K562 (cell line): ENCODE data around the gene PTGR1. TPM values are rescaled to one million over a fixed set of nuclear protein-coding genes. Genes with fewer than 3 reads are reported as not detected.
A peak's percentile ranks its signal among the peaks of the same experiment; 100 is the strongest.

Source experiments
- ATAC-seq: fragments of 200-7000 bp; cut with Tn5 transposase; 3 replicates; pipeline ENCODE4 v1.9.1; 2020; ENCODE audit warnings: moderate library complexity
- BruUV-seq: library from RNA; stranded (reverse); fragments of 400-500 nt; replicated peaks from 2 replicates; lab custom pipeline; 2021; lab: Mats Ljungman, UMichigan
- CTCF ChIA-PET: fragments of 300-600 bp; formaldehyde crosslinking; extraction: SDS; loops from one replicate; lab custom pipeline; 2021; ENCODE audit warnings: low intra/inter-chr PET ratio; lab: Yijun Ruan, JAX
- POLR2A ChIA-PET: fragments of 300-600, 350-650 bp; sonication (Branson Sonifier 250); formaldehyde crosslinking; extraction: SDS; loops from one replicate; lab custom pipeline; 2021; ENCODE audit warnings: antibody characterized with exemption, inconsistent platforms; lab: Yijun Ruan, JAX
- DNase-seq, 4 experiments: peaks; one replicate each; pipeline versions ENCODE4 v3.0.0 to v3.0.0-alpha.2; 2011 to 2018; ENCODE audit warnings: low spot score in 3 of 4, mixed read lengths in 3 of 4; ENCODE audit errors: extremely low read depth in 1 of 4
- FAIRE-seq: peaks from 2 replicates; lab custom pipeline; 2011; peaks lifted over from hg19 to GRCh38; lab: Jason Lieb, UNC
- H2AFZ ChIP-seq: 2 replicates; pipeline ENCODE4 v1.6.0; 2011; ENCODE audit warnings: low read depth, low read length, control low read depth, inconsistent platforms
- H3K27ac ChIP-seq: fragments of 200-600 bp; 3 replicates; pipeline ENCODE4 v1.8.0; 2011; ENCODE audit warnings: low read depth, mild to moderate bottlenecking, control low read depth, inconsistent platforms, low read length, moderate library complexity, mixed read lengths; ENCODE audit errors: extremely low read depth
- H3K27me3 ChIP-seq, 2 experiments: fragments of 300-600 bp in 1 of 2; 2 replicates in 1 of 2; 3 replicates in 1 of 2; pipeline versions ENCODE4 v1.6.0 to v1.8.0; 2011; ENCODE audit warnings: inconsistent platforms in 2 of 2, low read length in 2 of 2, mild to moderate bottlenecking in 1 of 2, mixed read lengths in 1 of 2, moderate library complexity in 1 of 2; ENCODE audit not compliant: control insufficient read depth in 2 of 2, insufficient read depth in 2 of 2
- H3K36me3 ChIP-seq: fragments of 300-600 bp; 3 replicates; pipeline ENCODE4 v1.8.0; 2011; ENCODE audit warnings: mild to moderate bottlenecking, low read length, inconsistent platforms; ENCODE audit not compliant: control insufficient read depth, insufficient read depth
- H3K4me1 ChIP-seq, 2 experiments: fragments of 200-600 bp in 1 of 2; replicated peaks in 1 of 2; 2 replicates in 1 of 2; 3 replicates in 1 of 2; pipeline versions ENCODE4 v1.5.1 to v1.8.0; 2011; ENCODE audit warnings: inconsistent platforms in 2 of 2, low read length in 2 of 2, mild to moderate bottlenecking in 1 of 2, mixed read lengths in 1 of 2, moderate library complexity in 1 of 2; ENCODE audit not compliant: control insufficient read depth in 2 of 2, insufficient read depth in 2 of 2
- H3K4me2 ChIP-seq: 2 replicates; pipeline ENCODE4 v1.6.1; 2011; ENCODE audit warnings: low read length, control low read depth, inconsistent platforms, mixed read lengths; ENCODE audit not compliant: insufficient read depth
- H3K4me3 ChIP-seq: fragments of 200-600 bp; sonication (generic), shearing (Covaris generic); 2 replicates; pipeline ENCODE4 v1.5.1; 2016; ENCODE audit warnings: control low read depth, inconsistent platforms
- H3K79me2 ChIP-seq: fragments of 200-600 bp; 3 replicates; pipeline ENCODE4 v1.8.0; 2011; ENCODE audit warnings: low read length, inconsistent platforms; ENCODE audit not compliant: control insufficient read depth, insufficient read depth
- H3K9ac ChIP-seq, 2 experiments: 2 replicates each; pipeline versions ENCODE4 v1.6.0 to v1.6.1; 2011; ENCODE audit warnings: low read depth in 2 of 2, low read length in 2 of 2, control low read depth in 1 of 2, inconsistent platforms in 1 of 2, mild to moderate bottlenecking in 1 of 2, mixed read lengths in 1 of 2; ENCODE audit not compliant: insufficient read depth in 1 of 2
- H3K9me1 ChIP-seq: one replicate; pipeline ENCODE4 v1.6.0; 2011; ENCODE audit warnings: inconsistent platforms, mild to moderate bottlenecking, low read length, moderate library complexity; ENCODE audit not compliant: control insufficient read depth, insufficient read depth
- H3K9me3 ChIP-seq: replicated peaks from 2 replicates; pipeline ENCODE4 v1.5.1; 2011; ENCODE audit warnings: low read depth, low read length, inconsistent platforms; ENCODE audit not compliant: control insufficient read depth, insufficient read depth
- H4K20me1 ChIP-seq: replicated peaks from 2 replicates; pipeline ENCODE4 v1.6.1; 2011; ENCODE audit warnings: low read length, inconsistent platforms, mixed read lengths; ENCODE audit not compliant: control insufficient read depth, insufficient read depth
- ASH1L ChIP-seq: fragments of 450-650 bp; IDR thresholded peaks from 2 replicates; pipeline ENCODE4 v1.6.1; 2018; ENCODE audit warnings: borderline replicate concordance, mild to moderate bottlenecking, low read depth; ENCODE audit not compliant: partially characterized antibody
- BCOR ChIP-seq: fragments of 450-650 bp; IDR thresholded peaks from 2 replicates; pipeline ENCODE4 v1.6.1; 2016
- CGGBP1 ChIP-seq: fragments of 250-450 bp; sonication (Bioruptor Pico); IDR thresholded peaks from 2 replicates; pipeline ENCODE4 v1.9.0; 2021; ENCODE audit warnings: mild to moderate bottlenecking
- DLX4 ChIP-seq: fragments of 250-450 bp; sonication (Bioruptor Pico); IDR thresholded peaks from 2 replicates; pipeline ENCODE4 v1.6.1; 2021; ENCODE audit warnings: mild to moderate bottlenecking
- DMBX1 ChIP-seq: fragments of 250-450 bp; sonication (Bioruptor Pico); IDR thresholded peaks from 2 replicates; pipeline ENCODE4 v1.8.0; 2022; ENCODE audit warnings: inconsistent platforms, mild to moderate bottlenecking, moderate library complexity, borderline replicate concordance
- JUN ChIP-seq, 2 experiments: sonication (generic) in 1 of 2; formaldehyde crosslinking in 1 of 2; IDR thresholded peaks; 2 replicates each; pipeline versions ENCODE4 v1.6.1 to v1.8.0; 2012 to 2022; ENCODE audit warnings: borderline replicate concordance in 2 of 2, mild to moderate bottlenecking in 2 of 2, improper control_type of control experiment in 1 of 2, low read depth in 1 of 2, low read length in 1 of 2, missing genetic modification reagents in 1 of 2
- KDM1A ChIP-seq, 2 experiments: fragments of 450-650 bp; IDR thresholded peaks; 2 replicates each; pipeline ENCODE4 v1.6.1; 2016; ENCODE audit warnings: mild to moderate bottlenecking in 2 of 2
- LCOR ChIP-seq: sonication (generic); formaldehyde crosslinking; IDR thresholded peaks from 2 replicates; pipeline ENCODE4 v1.8.0; 2022; ENCODE audit warnings: mild to moderate bottlenecking, missing genetic modification reagents
- MLLT1 ChIP-seq, 2 experiments: fragments of 450-650 bp; IDR thresholded peaks; 2 replicates each; pipeline ENCODE4 v1.6.1; 2016
- POLR2AphosphoS2 ChIP-seq: IDR thresholded peaks from 2 replicates; pipeline ENCODE4 v1.6.1; 2012; ENCODE audit warnings: low read length, improper control_type of control experiment
- SMARCE1 ChIP-seq: fragments of 450-650 bp; IDR thresholded peaks from 2 replicates; pipeline ENCODE4 v1.7.1; 2016; ENCODE audit warnings: mild to moderate bottlenecking
- STAG1 ChIP-seq: sonication (generic); formaldehyde crosslinking; IDR thresholded peaks from 2 replicates; pipeline ENCODE4 v1.5.0; 2020; ENCODE audit warnings: missing genetic modification reagents, borderline replicate concordance
- ZNF41 ChIP-seq: fragments of 250-450 bp; sonication (Bioruptor Pico); conservative IDR thresholded peaks from 2 replicates; pipeline ENCODE4 v1.4.0; 2020; ENCODE audit warnings: mild to moderate bottlenecking
- WGBS: fragments of 100-300 bp; shearing (Covaris generic); methylation state at CpG from one replicate; pipeline ENCODE4 v1.1.6; 2016; ENCODE audit warnings: low coverage, mixed read lengths; ENCODE audit not compliant: insufficient coverage; ENCODE audit errors: missing lambda C conversion rate; 5-methylcytosine and 5-hydroxymethylcytosine counted together
- in situ Hi-C: fragments of 300-500 bp; cut with MboI; formaldehyde crosslinking; loops from 4 replicates; pipeline ENCODE4 v1.15.0; 2018; ENCODE audit warnings: inconsistent platforms, mixed read lengths
- intact Hi-C: fragments of 100-400 bp; cut with micrococcal nuclease; formaldehyde crosslinking; loops from 2 replicates; pipeline ENCODE4 v1.14.2; 2022
- polyA plus RNA-seq, 8 experiments: library from polyadenylated mRNA; depleted of rRNA in 4 of 8; stranded (reverse) in 5 of 8; unstranded in 3 of 8; fragments of >200 nt; fragmentation: Nextera tagmentation in 2 of 8; fragmentation: Illumina TruSeq in 1 of 8; extraction: Ambion mirVana in 2 of 8; extraction: Trizol in 1 of 8; gene quantifications; 2 replicates each; pipeline versions ENCODE4 v1.2.1 to v1.2.3, GENCODE V29; 2011 to 2014; ENCODE audit warnings: inconsistent platforms in 1 of 8, missing spikeins in 1 of 8
- total RNA-seq, 7 experiments: library from RNA; depleted of rRNA in 6 of 7; stranded (reverse); fragments of >200 nt in 6 of 7; fragmentation: Illumina TruSeq in 2 of 7; extraction: Trizol in 2 of 7; gene quantifications; 2 replicates each; pipeline versions ENCODE4 v1.2.1 to v1.2.3, GENCODE V29; 2011 to 2021; ENCODE audit warnings: low replicate concordance in 1 of 7
- TF ChIP-seq, protein P1 (sequence below): fragments of 250-450 bp; sonication (Bioruptor Pico); IDR thresholded peaks from 2 replicates; pipeline ENCODE4 v1.8.0; 2022; ENCODE audit warnings: inconsistent platforms
- TF ChIP-seq, protein P2 (sequence below), 2 experiments: IDR thresholded peaks in 1 of 2; conservative IDR thresholded peaks in 1 of 2; 2 replicates each; pipeline ENCODE4 v1.6.1; 2016; ENCODE audit warnings: low read depth in 2 of 2, mild to moderate bottlenecking in 1 of 2, missing compliant biosample characterization in 1 of 2, missing genetic modification characterization in 1 of 2, moderate library complexity in 1 of 2

PTGR1 gene
- total and polyA plus RNA-seq, 9 of the 15 experiments (the other 6 are each of a cell fraction or from before 2014, with no cell fraction given), result 0.22 TPM; not detected in 8

GRCh38 chr9:111644195-111644772 is 44.8 kb upstream of the PTGR1 start:
- H3K36me3 ChIP-seq, result peaks cover 59% of the 10 kb centered on the region
- H3K79me2 ChIP-seq, result peaks cover 25% of the 10 kb centered on the region
- intact Hi-C loops (no loop called here), in situ Hi-C loops (no loop called here)
- ChIA-PET POLR2A (interaction anchor here (0.6 to 2.1 kb wide), 3 partner anchors 17 to 1128 kb away, joined by 3 to 5 read pairs (median 3); partner anchors contain the start of gene GNG10), CTCF (no interaction called here)
- no peaks in the 10 kb centered on the region for H3K27me3 ChIP-seq
- BruUV-seq, result no TSS peak
- no peak overlapping the region for H3K27ac ChIP-seq
- no peak overlapping the region for H3K4me2 ChIP-seq
- H3K4me3 ChIP-seq, result no peak overlapping the region
- H2AFZ ChIP-seq, result no peak overlapping the region
- no peaks in the 10 kb centered on the region for H3K9me3 ChIP-seq
- ATAC-seq (peak; percentile 79), DNase-seq (peak in 2 of 4 experiments; percentile 20 to 36), FAIRE-seq (peak; percentile 19)
- 20% methylated on average over 8 of the region's 8 CpGs for WGBS
- 0 out of 5 replicates have a peak, but pooled peaks cover 0 to 5% of the 10 kb centered on the region in 2 experiments for H3K4me1 ChIP-seq
- H3K9ac ChIP-seq, result no peak overlapping the region
- H3K9me1 ChIP-seq, result no peaks in the 10 kb centered on the region
- H4K20me1 ChIP-seq, result no peaks in the 10 kb centered on the region
- TF ChIP-seq DLX4, result no peak
- TF ChIP-seq ASH1L, result no peak
- TF ChIP-seq MLLT1 (IDR thresholded peaks at IDR 0.05), result no peak
- no peak for TF ChIP-seq BCOR
- TF ChIP-seq STAG1 (CRISPR knock-in tag), result no peak
- peak in 1 of 2 experiments; percentile 31; a peak in 2 of 4 replicates for TF ChIP-seq KDM1A (IDR thresholded peaks at IDR 0.05)
- no peak for TF ChIP-seq LCOR
- TF ChIP-seq, protein P1, sequence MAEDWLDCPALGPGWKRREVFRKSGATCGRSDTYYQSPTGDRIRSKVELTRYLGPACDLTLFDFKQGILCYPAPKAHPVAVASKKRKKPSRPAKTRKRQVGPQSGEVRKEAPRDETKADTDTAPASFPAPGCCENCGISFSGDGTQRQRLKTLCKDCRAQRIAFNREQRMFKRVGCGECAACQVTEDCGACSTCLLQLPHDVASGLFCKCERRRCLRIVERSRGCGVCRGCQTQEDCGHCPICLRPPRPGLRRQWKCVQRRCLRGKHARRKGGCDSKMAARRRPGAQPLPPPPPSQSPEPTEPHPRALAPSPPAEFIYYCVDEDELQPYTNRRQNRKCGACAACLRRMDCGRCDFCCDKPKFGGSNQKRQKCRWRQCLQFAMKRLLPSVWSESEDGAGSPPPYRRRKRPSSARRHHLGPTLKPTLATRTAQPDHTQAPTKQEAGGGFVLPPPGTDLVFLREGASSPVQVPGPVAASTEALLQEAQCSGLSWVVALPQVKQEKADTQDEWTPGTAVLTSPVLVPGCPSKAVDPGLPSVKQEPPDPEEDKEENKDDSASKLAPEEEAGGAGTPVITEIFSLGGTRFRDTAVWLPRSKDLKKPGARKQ (CRISPR knock-in tag), result no peak
- TF ChIP-seq CGGBP1, result no peak
- TF ChIP-seq DMBX1, result no peak
- no peak for TF ChIP-seq JUN (IDR thresholded peaks at IDR 0.05; ENCODE audit: borderline replicate concordance, low read depth, low read length)
- TF ChIP-seq JUN (CRISPR knock-in tag; IDR thresholded peaks at IDR 0.05; ENCODE audit: borderline replicate concordance), result no peak
- TF ChIP-seq ZNF41 (CRISPR knock-in tag), result no peak
- TF ChIP-seq POLR2AphosphoS2, result no peak
- TF ChIP-seq SMARCE1, result peak; percentile 65; the same call in 1 of the 2 replicates
- TF ChIP-seq, protein P2, sequence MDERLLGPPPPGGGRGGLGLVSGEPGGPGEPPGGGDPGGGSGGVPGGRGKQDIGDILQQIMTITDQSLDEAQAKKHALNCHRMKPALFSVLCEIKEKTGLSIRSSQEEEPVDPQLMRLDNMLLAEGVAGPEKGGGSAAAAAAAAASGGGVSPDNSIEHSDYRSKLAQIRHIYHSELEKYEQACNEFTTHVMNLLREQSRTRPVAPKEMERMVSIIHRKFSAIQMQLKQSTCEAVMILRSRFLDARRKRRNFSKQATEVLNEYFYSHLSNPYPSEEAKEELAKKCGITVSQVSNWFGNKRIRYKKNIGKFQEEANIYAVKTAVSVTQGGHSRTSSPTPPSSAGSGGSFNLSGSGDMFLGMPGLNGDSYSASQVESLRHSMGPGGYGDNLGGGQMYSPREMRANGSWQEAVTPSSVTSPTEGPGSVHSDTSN (CRISPR knock-in tag; IDR thresholded peaks at IDR 0.05; ENCODE audit: low read depth), result no peak
- TF ChIP-seq, protein P2 (tag; conservative IDR thresholded peaks at IDR 0.05; ENCODE audit: low read depth), result peak; percentile 51
